NT2/D1 (cell line): ENCODE data around the gene CPED1.

Experiments used
- DNase-seq: peaks from one replicate; pipeline ENCODE4 v3.0.0-alpha.2; 2011; ENCODE audit warnings: low read depth, low spot score
- H3K27me3 ChIP-seq: 2 replicates; pipeline ENCODE4 v1.6.0; 2011; ENCODE audit warnings: mild to moderate bottlenecking; ENCODE audit not compliant: insufficient read length, insufficient read depth
- H3K36me3 ChIP-seq: 2 replicates; pipeline ENCODE4 v1.6.1; 2011; ENCODE audit warnings: mild to moderate bottlenecking, low read length, mixed read lengths; ENCODE audit not compliant: insufficient read depth, insufficient read length
- H3K4me1 ChIP-seq: 2 replicates; pipeline ENCODE4 v1.5.1; 2011; ENCODE audit not compliant: insufficient read depth, insufficient read length
- H3K4me3 ChIP-seq: 2 replicates; pipeline ENCODE4 v1.5.1; 2011; ENCODE audit warnings: low read depth; ENCODE audit not compliant: insufficient read length
- H3K9ac ChIP-seq: 2 replicates; pipeline ENCODE4 v1.6.0; 2011; ENCODE audit warnings: low read depth; ENCODE audit not compliant: insufficient read length
- H3K9me3 ChIP-seq: 2 replicates; pipeline ENCODE4 v1.5.1; 2011; ENCODE audit warnings: mild to moderate bottlenecking, low read length; ENCODE audit not compliant: insufficient read depth
- SUZ12 ChIP-seq: IDR thresholded peaks from 2 replicates; pipeline ENCODE4 v1.6.1; 2011; ENCODE audit not compliant: insufficient read length, insufficient read depth; ENCODE audit errors: extremely low read depth
- YY1 ChIP-seq: IDR thresholded peaks from 2 replicates; pipeline ENCODE4 v1.6.1; 2011; ENCODE audit not compliant: insufficient read length, insufficient read depth
- ZNF274 ChIP-seq: IDR thresholded peaks from 2 replicates; pipeline ENCODE4 v1.6.1; 2011; ENCODE audit warnings: mild to moderate bottlenecking, low read depth, low read length

The CPED1 gene

DNA sequence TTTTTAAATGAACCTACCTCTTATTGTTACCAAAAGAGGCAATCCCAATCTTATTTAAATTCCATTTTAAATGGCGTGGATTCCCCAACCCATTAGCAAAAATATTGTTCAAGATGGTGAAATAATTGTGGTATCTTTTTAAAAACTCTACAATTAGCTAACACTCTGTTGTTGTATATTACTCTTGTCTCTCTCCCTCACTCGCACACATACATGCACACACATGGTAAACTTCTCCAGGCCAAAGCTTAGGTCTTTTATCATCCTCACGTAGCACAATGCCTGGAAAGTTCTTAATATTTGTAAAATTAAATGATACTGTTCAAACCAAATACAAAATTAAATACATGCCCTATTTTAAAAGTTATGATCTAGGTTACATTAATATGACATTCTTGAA is 171.0 kb downstream of the CPED1 start:
- Histone ChIP-seq H3K9ac (no peak overlapping the region), H3K4me1 (no peaks in the 10 kb centered on the region), H3K36me3 (no peaks in the 10 kb centered on the region), H3K4me3 (no peak overlapping the region), H3K27me3 (no peaks in the 10 kb centered on the region), H3K9me3 (no peaks in the 10 kb centered on the region)
- TF ChIP-seq YY1 = no peak
- no peak for TF ChIP-seq ZNF274
- TF ChIP-seq SUZ12 = no peak
- DNase-seq = no peak

DNA sequence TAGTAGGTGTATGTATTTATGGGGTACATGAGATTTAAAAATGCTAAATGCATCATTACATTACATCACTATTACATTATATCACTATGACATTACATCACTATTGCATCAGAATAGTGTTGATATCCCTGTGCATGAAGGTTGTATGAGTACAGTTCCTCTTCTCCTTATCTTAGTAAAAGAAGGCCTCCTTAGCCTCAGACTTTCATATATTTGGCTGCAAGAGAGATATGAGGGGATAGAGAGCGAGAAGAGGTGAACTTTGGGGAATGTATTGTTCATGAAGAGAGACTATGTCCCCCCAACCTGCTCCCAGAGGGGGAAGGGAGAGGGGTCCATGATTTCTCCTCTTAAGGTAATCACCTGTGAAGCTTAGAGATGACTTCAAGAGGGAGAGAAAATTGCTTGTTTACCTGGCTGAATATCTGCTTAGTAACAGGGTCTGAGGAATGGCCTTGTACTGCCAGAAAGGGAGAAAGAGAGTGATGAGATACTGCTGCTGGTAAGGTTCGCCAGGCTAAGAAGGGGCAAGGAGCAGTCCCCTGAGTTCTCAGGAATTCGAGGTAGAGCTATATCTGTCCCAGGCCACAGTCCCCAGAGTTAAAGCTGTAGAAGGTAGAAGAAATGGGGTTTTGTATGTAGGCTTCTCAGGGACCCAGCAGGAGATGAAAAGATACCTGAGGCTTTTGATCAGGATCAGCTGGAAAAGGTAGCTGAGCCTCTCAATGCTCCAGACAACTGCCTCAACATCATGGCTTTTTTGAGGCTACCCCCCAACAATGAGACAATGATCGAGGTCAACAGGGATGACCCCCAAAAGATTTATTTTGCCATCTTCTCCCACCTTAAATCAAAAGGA is 171.9 kb downstream of the CPED1 start:
- DNase-seq = no peak
- Histone ChIP-seq H3K27me3 (no peaks in the 10 kb centered on the region), H3K4me1 (no peaks in the 10 kb centered on the region), H3K9me3 (no peaks in the 10 kb centered on the region), H3K4me3 (no peak overlapping the region), H3K9ac (no peak overlapping the region), H3K36me3 (no peaks in the 10 kb centered on the region)
- no peak for TF ChIP-seq SUZ12
- TF ChIP-seq YY1 = no peak
- TF ChIP-seq ZNF274 = no peak

DNA sequence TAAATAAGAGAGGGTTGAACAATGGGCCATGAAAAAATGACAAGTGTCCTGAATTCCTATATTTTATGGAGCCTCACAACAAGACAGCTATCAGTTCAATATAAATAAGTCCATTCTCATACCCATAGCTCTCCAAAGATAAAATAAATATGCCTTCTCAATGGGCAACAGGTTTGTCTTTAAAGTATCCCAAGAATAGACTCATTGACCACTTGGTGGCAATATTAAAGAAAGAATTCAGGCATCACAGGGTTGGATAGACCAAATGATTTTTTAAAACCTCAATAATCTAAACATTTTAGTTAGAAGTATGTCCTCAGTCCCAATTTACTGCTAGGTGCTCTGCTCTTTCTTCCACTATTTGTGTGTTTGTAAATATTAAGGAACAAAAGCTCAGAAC is 175.2 kb downstream of the CPED1 start:
- no peak overlapping the region for H3K4me3 ChIP-seq
- H3K9ac ChIP-seq = no peak overlapping the region
- no peak for TF ChIP-seq SUZ12
- no peak for TF ChIP-seq YY1
- no peak for TF ChIP-seq ZNF274
- no peaks in the 10 kb centered on the region for H3K4me1 ChIP-seq
- no peaks in the 10 kb centered on the region for H3K9me3 ChIP-seq
- no peak for DNase-seq
- H3K36me3 ChIP-seq = no peaks in the 10 kb centered on the region
- H3K27me3 ChIP-seq = no peaks in the 10 kb centered on the region

DNA sequence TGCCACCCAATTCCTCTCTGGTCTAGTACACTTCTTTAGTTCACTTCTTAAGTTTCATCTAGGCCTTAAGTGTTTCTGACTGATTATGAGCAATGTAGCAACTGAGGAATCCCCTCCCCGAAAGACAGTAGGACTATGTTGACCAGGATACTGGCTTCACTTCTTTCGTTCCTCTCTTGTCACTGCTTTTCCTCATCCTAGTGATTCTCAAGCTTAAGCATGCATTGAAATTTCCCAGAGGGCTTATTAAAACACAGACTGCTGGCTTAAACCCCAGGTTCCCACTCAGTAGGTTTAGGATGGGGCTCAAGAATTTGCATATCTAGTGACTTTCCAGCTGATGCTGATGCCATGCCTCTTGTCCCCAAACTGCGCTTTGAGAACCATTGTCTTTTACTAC is 175.7 kb downstream of the CPED1 start:
- Histone ChIP-seq H3K4me3 (no peak overlapping the region), H3K36me3 (no peaks in the 10 kb centered on the region), H3K9me3 (no peaks in the 10 kb centered on the region), H3K27me3 (no peaks in the 10 kb centered on the region), H3K9ac (no peak overlapping the region), H3K4me1 (no peaks in the 10 kb centered on the region)
- DNase-seq = no peak
- TF ChIP-seq ZNF274 (no peak), YY1 (no peak), SUZ12 (no peak)

DNA sequence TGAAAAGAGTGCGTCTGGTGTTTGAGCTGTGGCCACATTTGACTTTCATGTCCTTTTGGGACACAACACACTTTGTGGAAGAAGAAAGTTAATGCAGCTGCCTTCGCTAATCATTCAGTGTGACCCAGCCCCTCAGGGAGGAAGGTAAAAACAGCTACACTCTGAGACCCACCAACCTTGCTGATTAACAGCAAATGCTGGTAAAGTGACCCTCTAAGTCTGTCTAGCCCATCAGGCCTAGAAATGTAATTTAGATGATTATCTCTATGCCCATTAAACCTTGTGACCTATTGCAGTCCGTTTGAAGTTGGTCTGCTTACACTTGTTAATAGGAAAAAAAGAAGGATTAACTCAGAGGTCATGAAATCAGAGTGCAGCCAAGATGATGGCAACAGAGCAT is 178.4 kb downstream of the CPED1 start:
- no peaks in the 10 kb centered on the region for H3K27me3 ChIP-seq
- H3K9me3 ChIP-seq = no peaks in the 10 kb centered on the region
- H3K4me3 ChIP-seq = no peak overlapping the region
- no peaks in the 10 kb centered on the region for H3K4me1 ChIP-seq
- H3K9ac ChIP-seq = no peak overlapping the region
- H3K36me3 ChIP-seq = no peaks in the 10 kb centered on the region
- DNase-seq = no peak
- no peak for TF ChIP-seq SUZ12

DNA sequence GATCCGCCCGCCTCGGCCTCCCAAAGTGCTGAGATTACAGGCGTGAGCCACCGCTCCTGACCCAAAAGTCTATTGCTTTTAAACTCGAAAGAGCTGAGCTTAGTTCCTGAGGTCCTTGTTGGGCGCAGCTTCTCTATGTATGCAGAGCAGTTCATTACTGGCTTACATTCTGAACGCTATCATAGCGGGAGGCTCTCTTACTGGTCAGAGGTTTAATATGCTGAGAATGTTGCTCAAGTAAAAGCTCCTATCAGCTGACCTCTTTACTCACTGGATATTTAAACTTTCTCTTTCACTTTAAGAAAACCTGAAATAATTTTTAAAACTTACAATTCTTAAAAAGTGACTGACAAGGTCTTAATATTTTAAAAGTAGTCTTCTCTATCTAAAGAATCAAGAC is 179.5 kb downstream of the CPED1 start:
- H3K27me3 ChIP-seq = no peaks in the 10 kb centered on the region
- no peak for DNase-seq
- H3K4me3 ChIP-seq = no peak overlapping the region
- TF ChIP-seq YY1 = no peak
- no peaks in the 10 kb centered on the region for H3K9me3 ChIP-seq
- no peaks in the 10 kb centered on the region for H3K36me3 ChIP-seq
- no peaks in the 10 kb centered on the region for H3K4me1 ChIP-seq
- no peak overlapping the region for H3K9ac ChIP-seq

DNA sequence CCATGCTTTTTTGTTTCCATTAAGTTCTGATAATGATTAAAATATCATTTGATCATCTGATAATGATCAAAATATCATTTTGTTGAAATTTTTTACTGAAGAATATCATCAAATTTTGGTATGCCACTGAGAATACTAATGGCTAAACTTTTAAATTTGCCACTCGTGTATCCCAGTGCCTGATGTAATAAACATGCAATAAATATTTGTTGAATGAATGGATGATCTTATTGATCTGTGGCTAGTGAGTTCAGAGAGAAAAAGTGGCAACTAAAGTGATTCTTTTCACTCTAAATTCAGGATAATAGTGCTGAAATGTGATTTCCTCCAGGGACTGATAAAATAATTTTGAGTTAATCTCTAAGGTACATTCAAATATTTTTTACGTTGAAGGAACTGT is 181.0 kb downstream of the CPED1 start:
- no peaks in the 10 kb centered on the region for H3K9me3 ChIP-seq
- no peak overlapping the region for H3K4me3 ChIP-seq
- TF ChIP-seq ZNF274 (no peak), SUZ12 (no peak)
- no peak for DNase-seq
- no peaks in the 10 kb centered on the region for H3K4me1 ChIP-seq
- no peaks in the 10 kb centered on the region for H3K27me3 ChIP-seq
- no peaks in the 10 kb centered on the region for H3K36me3 ChIP-seq
- H3K9ac ChIP-seq = no peak overlapping the region
